K562 (cell line): ENCODE data around the gene IFT122. TPM values are rescaled to one million over a fixed set of nuclear protein-coding genes. Genes with fewer than 3 reads are reported as not detected.

ENCODE experiments used
- ATAC-seq: fragments of 200-7000 bp; cut with Tn5 transposase; 3 replicates; pipeline ENCODE4 v1.9.1; 2020; ENCODE audit warnings: moderate library complexity
- BruUV-seq: library from RNA; stranded (reverse); fragments of 400-500 nt; replicated peaks from 2 replicates; lab custom pipeline; 2021; lab: Mats Ljungman, UMichigan
- CTCF ChIA-PET: fragments of 300-600 bp; formaldehyde crosslinking; extraction: SDS; loops from one replicate; lab custom pipeline; 2021; ENCODE audit warnings: low intra/inter-chr PET ratio; lab: Yijun Ruan, JAX
- POLR2A ChIA-PET: fragments of 300-600, 350-650 bp; sonication (Branson Sonifier 250); formaldehyde crosslinking; extraction: SDS; loops from one replicate; lab custom pipeline; 2021; ENCODE audit warnings: antibody characterized with exemption, inconsistent platforms; lab: Yijun Ruan, JAX
- DNase-seq, 4 experiments: peaks; one replicate each; pipeline versions ENCODE4 v3.0.0 to v3.0.0-alpha.2; 2011 to 2018; ENCODE audit warnings: low spot score in 3 of 4, mixed read lengths in 3 of 4; ENCODE audit errors: extremely low read depth in 1 of 4
- FAIRE-seq: peaks from 2 replicates; lab custom pipeline; 2011; peaks lifted over from hg19 to GRCh38; lab: Jason Lieb, UNC
- H2AFZ ChIP-seq: 2 replicates; pipeline ENCODE4 v1.6.0; 2011; ENCODE audit warnings: low read depth, low read length, control low read depth, inconsistent platforms
- H3K27ac ChIP-seq: fragments of 200-600 bp; 3 replicates; pipeline ENCODE4 v1.8.0; 2011; ENCODE audit warnings: low read depth, mild to moderate bottlenecking, control low read depth, inconsistent platforms, low read length, moderate library complexity, mixed read lengths; ENCODE audit errors: extremely low read depth
- H3K27me3 ChIP-seq, 2 experiments: fragments of 300-600 bp in 1 of 2; 2 replicates in 1 of 2; 3 replicates in 1 of 2; pipeline versions ENCODE4 v1.6.0 to v1.8.0; 2011; ENCODE audit warnings: inconsistent platforms in 2 of 2, low read length in 2 of 2, mild to moderate bottlenecking in 1 of 2, mixed read lengths in 1 of 2, moderate library complexity in 1 of 2; ENCODE audit not compliant: control insufficient read depth in 2 of 2, insufficient read depth in 2 of 2
- H3K36me3 ChIP-seq: fragments of 300-600 bp; 3 replicates; pipeline ENCODE4 v1.8.0; 2011; ENCODE audit warnings: mild to moderate bottlenecking, low read length, inconsistent platforms; ENCODE audit not compliant: control insufficient read depth, insufficient read depth
- H3K4me1 ChIP-seq, 2 experiments: fragments of 200-600 bp in 1 of 2; replicated peaks in 1 of 2; 2 replicates in 1 of 2; 3 replicates in 1 of 2; pipeline versions ENCODE4 v1.5.1 to v1.8.0; 2011; ENCODE audit warnings: inconsistent platforms in 2 of 2, low read length in 2 of 2, mild to moderate bottlenecking in 1 of 2, mixed read lengths in 1 of 2, moderate library complexity in 1 of 2; ENCODE audit not compliant: control insufficient read depth in 2 of 2, insufficient read depth in 2 of 2
- H3K4me2 ChIP-seq: 2 replicates; pipeline ENCODE4 v1.6.1; 2011; ENCODE audit warnings: low read length, control low read depth, inconsistent platforms, mixed read lengths; ENCODE audit not compliant: insufficient read depth
- H3K4me3 ChIP-seq: fragments of 200-600 bp; sonication (generic), shearing (Covaris generic); 2 replicates; pipeline ENCODE4 v1.5.1; 2016; ENCODE audit warnings: control low read depth, inconsistent platforms
- H3K79me2 ChIP-seq: fragments of 200-600 bp; 3 replicates; pipeline ENCODE4 v1.8.0; 2011; ENCODE audit warnings: low read length, inconsistent platforms; ENCODE audit not compliant: control insufficient read depth, insufficient read depth
- H3K9ac ChIP-seq, 2 experiments: 2 replicates each; pipeline versions ENCODE4 v1.6.0 to v1.6.1; 2011; ENCODE audit warnings: low read depth in 2 of 2, low read length in 2 of 2, control low read depth in 1 of 2, inconsistent platforms in 1 of 2, mild to moderate bottlenecking in 1 of 2, mixed read lengths in 1 of 2; ENCODE audit not compliant: insufficient read depth in 1 of 2
- H3K9me1 ChIP-seq: one replicate; pipeline ENCODE4 v1.6.0; 2011; ENCODE audit warnings: inconsistent platforms, mild to moderate bottlenecking, low read length, moderate library complexity; ENCODE audit not compliant: control insufficient read depth, insufficient read depth
- H3K9me3 ChIP-seq: replicated peaks from 2 replicates; pipeline ENCODE4 v1.5.1; 2011; ENCODE audit warnings: low read depth, low read length, inconsistent platforms; ENCODE audit not compliant: control insufficient read depth, insufficient read depth
- H4K20me1 ChIP-seq: replicated peaks from 2 replicates; pipeline ENCODE4 v1.6.1; 2011; ENCODE audit warnings: low read length, inconsistent platforms, mixed read lengths; ENCODE audit not compliant: control insufficient read depth, insufficient read depth
- ASH1L ChIP-seq: fragments of 450-650 bp; IDR thresholded peaks from 2 replicates; pipeline ENCODE4 v1.6.1; 2018; ENCODE audit warnings: borderline replicate concordance, mild to moderate bottlenecking, low read depth; ENCODE audit not compliant: partially characterized antibody
- ATF7 ChIP-seq: fragments of 450-650 bp; IDR thresholded peaks from 2 replicates; pipeline ENCODE4 v1.7.1; 2014; ENCODE audit warnings: mild to moderate bottlenecking, moderate library complexity
- CREM ChIP-seq: IDR thresholded peaks from 2 replicates; pipeline ENCODE4 v1.6.1; 2014; ENCODE audit warnings: antibody characterized with exemption, low read depth
- DMBX1 ChIP-seq: fragments of 250-450 bp; sonication (Bioruptor Pico); IDR thresholded peaks from 2 replicates; pipeline ENCODE4 v1.8.0; 2022; ENCODE audit warnings: inconsistent platforms, mild to moderate bottlenecking, moderate library complexity, borderline replicate concordance
- E4F1 ChIP-seq: fragments of 250-450 bp; sonication (Bioruptor Pico); IDR thresholded peaks from 2 replicates; pipeline ENCODE4 v1.5.0; 2021; ENCODE audit warnings: mild to moderate bottlenecking, borderline replicate concordance
- ETS1 ChIP-seq: conservative IDR thresholded peaks from 2 replicates; pipeline ENCODE4 v1.6.1; 2011; ENCODE audit warnings: low read depth, mild to moderate bottlenecking, low read length; ENCODE audit not compliant: control insufficient read depth
- FOXJ3 ChIP-seq: sonication (generic); formaldehyde crosslinking; IDR thresholded peaks from 2 replicates; pipeline ENCODE4 v1.4.0; 2020; ENCODE audit warnings: mild to moderate bottlenecking, missing genetic modification reagents
- FOXM1 ChIP-seq, 2 experiments: fragments of 450-650 bp in 1 of 2; sonication (generic) in 1 of 2; formaldehyde crosslinking in 1 of 2; IDR thresholded peaks; 2 replicates each; pipeline versions ENCODE4 v1.6.1 to v1.9.0; 2017 to 2022; ENCODE audit warnings: low read depth in 2 of 2, mild to moderate bottlenecking in 2 of 2, missing genetic modification reagents in 1 of 2, moderate library complexity in 1 of 2
- HDAC1 ChIP-seq, 2 experiments: fragments of 450-650 bp; IDR thresholded peaks; 2 replicates each; pipeline ENCODE4 v1.6.1; 2016 to 2017; ENCODE audit warnings: inconsistent platforms in 1 of 2, mild to moderate bottlenecking in 1 of 2, moderate library complexity in 1 of 2
- MTA2 ChIP-seq: fragments of 450-650 bp; IDR thresholded peaks from 2 replicates; pipeline ENCODE4 v1.6.1; 2016; ENCODE audit warnings: low read depth
- RUNX1 ChIP-seq: sonication (generic); IDR thresholded peaks from 2 replicates; pipeline ENCODE4 v1.6.1; 2016; ENCODE audit warnings: antibody characterized with exemption, low read depth
- SNIP1 ChIP-seq: fragments of 450-650 bp; IDR thresholded peaks from 2 replicates; pipeline ENCODE4 v1.7.1; 2017; ENCODE audit warnings: low read depth, mild to moderate bottlenecking
- TEAD4 ChIP-seq, 2 experiments: sonication (generic) in 1 of 2; formaldehyde crosslinking in 1 of 2; IDR thresholded peaks; 2 replicates each; pipeline versions ENCODE4 v1.6.1 to v1.8.0; 2012 to 2022; ENCODE audit warnings: borderline replicate concordance in 1 of 2, inconsistent platforms in 1 of 2, low read length in 1 of 2, mild to moderate bottlenecking in 1 of 2, missing genetic modification reagents in 1 of 2
- ZEB2 ChIP-seq: fragments of 450-650 bp; IDR thresholded peaks from 2 replicates; pipeline ENCODE4 v1.6.1; 2016
- ZFP1 ChIP-seq: fragments of 450-650 bp; formaldehyde crosslinking; IDR thresholded peaks from 2 replicates; pipeline ENCODE4 v1.4.0; 2020; ENCODE audit warnings: mild to moderate bottlenecking, mixed read lengths
- ZNF146 ChIP-seq: IDR thresholded peaks from one replicate; pipeline ENCODE4 v1.6.1; 2018; ENCODE audit warnings: missing compliant biosample characterization; ENCODE audit not compliant: unreplicated experiment
- WGBS: fragments of 100-300 bp; shearing (Covaris generic); methylation state at CpG from one replicate; pipeline ENCODE4 v1.1.6; 2016; ENCODE audit warnings: low coverage, mixed read lengths; ENCODE audit not compliant: insufficient coverage; ENCODE audit errors: missing lambda C conversion rate; 5-methylcytosine and 5-hydroxymethylcytosine counted together
- in situ Hi-C: fragments of 300-500 bp; cut with MboI; formaldehyde crosslinking; loops from 4 replicates; pipeline ENCODE4 v1.15.0; 2018; ENCODE audit warnings: inconsistent platforms, mixed read lengths
- intact Hi-C: fragments of 100-400 bp; cut with micrococcal nuclease; formaldehyde crosslinking; loops from 2 replicates; pipeline ENCODE4 v1.14.2; 2022
- polyA plus RNA-seq, 8 experiments: library from polyadenylated mRNA; depleted of rRNA in 4 of 8; stranded (reverse) in 5 of 8; unstranded in 3 of 8; fragments of >200 nt; fragmentation: Nextera tagmentation in 2 of 8; fragmentation: Illumina TruSeq in 1 of 8; extraction: Ambion mirVana in 2 of 8; extraction: Trizol in 1 of 8; gene quantifications; 2 replicates each; pipeline versions ENCODE4 v1.2.1 to v1.2.3, GENCODE V29; 2011 to 2014; ENCODE audit warnings: inconsistent platforms in 1 of 8, missing spikeins in 1 of 8
- total RNA-seq, 7 experiments: library from RNA; depleted of rRNA in 6 of 7; stranded (reverse); fragments of >200 nt in 6 of 7; fragmentation: Illumina TruSeq in 2 of 7; extraction: Trizol in 2 of 7; gene quantifications; 2 replicates each; pipeline versions ENCODE4 v1.2.1 to v1.2.3, GENCODE V29; 2011 to 2021; ENCODE audit warnings: low replicate concordance in 1 of 7

The IFT122 gene
- total and polyA plus RNA-seq, 9 of the 15 experiments (the other 6 are each of a cell fraction or from before 2014, with no cell fraction given), result 2.4 to 11.5 (median 7.7) TPM

GRCh38 chr3:129555616-129556357, 115.8 kb downstream of the IFT122 start (continued):
- TF ChIP-seq HDAC1 (IDR thresholded peaks at IDR 0.05) (no peak), ZFP1 (CRISPR knock-in tag) (no peak), ZNF146 (CRISPR knock-in tag) (no peak), DMBX1 (CRISPR knock-in tag) (no peak), FOXM1 (IDR thresholded peaks at IDR 0.05; ENCODE audit: low read depth) (no peak), FOXM1 (CRISPR knock-in tag; IDR thresholded peaks at IDR 0.05; ENCODE audit: low read depth) (no peak), FOXJ3 (CRISPR knock-in tag) (no peak)

- Histone ChIP-seq H3K79me2 (no peaks in the 10 kb centered on the region), H3K27me3 (no peaks in the 10 kb centered on the region), H3K36me3 (peaks cover 20% of the 10 kb centered on the region; the same call in 1 of the 3 replicates), H3K27ac (no peak overlapping the region), H3K9ac (no peak overlapping the region), H3K9me1 (no peaks in the 10 kb centered on the region), H2AFZ (no peak overlapping the region), H3K4me3 (no peak overlapping the region), H3K4me2 (no peak overlapping the region), H3K9me3 (no peaks in the 10 kb centered on the region), H4K20me1 (no peaks in the 10 kb centered on the region), H3K4me1 (peaks cover 7 to 50% of the 10 kb centered on the region in 2 experiments; a peak in 4 of 5 replicates)
- BruUV-seq, result no TSS peak
- TF ChIP-seq RUNX1 (no peak), E4F1 (CRISPR knock-in tag) (no peak), ASH1L (no peak), SNIP1 (no peak), TEAD4 (IDR thresholded peaks at IDR 0.05; ENCODE audit: low read length) (no peak), TEAD4 (CRISPR knock-in tag; IDR thresholded peaks at IDR 0.05; ENCODE audit: borderline replicate concordance) (no peak), ETS1 (no peak), ZEB2 (no peak), MTA2 (no peak), CREM (no peak), ATF7 (no peak)
- FAIRE-seq, result no peak
- POLR2A ChIA-PET, result no interaction called here
- 82% methylated on average over 12 of the region's 15 CpGs for WGBS
- CTCF ChIA-PET, result no interaction called here
- intact Hi-C loops, result no loop called here
- no peak for ATAC-seq
- in situ Hi-C loops, result no loop called here
- no peak for DNase-seq
Measured at GRCh38 chr3:129556358-129556695, 116.3 kb downstream of the IFT122 start.
